ENCODE measurements around the gene SP7. TPM values are rescaled to one million over a fixed set of nuclear protein-coding genes. Genes with fewer than 3 reads are reported as not detected.
A peak's percentile ranks its signal among the peaks of the same experiment; 100 is the strongest.

The SP7 gene
- total RNA-seq, 1 donor from 2014 or later: 0.07 TPM

DNA sequence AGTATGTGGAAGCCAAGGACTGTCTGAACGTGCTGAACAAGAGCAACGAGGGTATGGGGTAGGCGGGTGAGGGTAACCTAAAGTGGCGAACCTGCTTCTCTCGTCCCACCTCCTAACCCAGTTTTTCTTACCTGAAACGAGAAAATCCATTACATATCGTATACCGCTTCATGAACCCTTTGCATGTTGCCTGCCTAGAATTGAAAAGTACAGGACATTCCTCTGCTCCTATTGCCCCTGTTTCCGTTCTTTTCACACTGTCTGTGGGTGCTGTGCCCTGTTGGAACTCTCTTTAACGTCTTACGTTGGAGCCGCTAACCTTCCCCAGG lies 40.3 kb downstream of the SP7 start:
- Mint-ChIP-seq H3K4me3 (peak overlapping the region; percentile 100), H3K4me1 (peaks cover 54% of the 10 kb centered on the region), H3K36me3 (ENCODE audit: low read depth) (peaks cover 26% of the 10 kb centered on the region), H3K27ac (ENCODE audit: unreplicated experiment) (peak overlapping the region; percentile 99), H3K27me3 (ENCODE audit: low read depth) (no peaks in the 10 kb centered on the region), H3K9me3 (no peaks in the 10 kb centered on the region)
- no peak for DNase-seq (ENCODE audit: low read depth, low spot score)
- TF ChIP-seq, protein P1, sequence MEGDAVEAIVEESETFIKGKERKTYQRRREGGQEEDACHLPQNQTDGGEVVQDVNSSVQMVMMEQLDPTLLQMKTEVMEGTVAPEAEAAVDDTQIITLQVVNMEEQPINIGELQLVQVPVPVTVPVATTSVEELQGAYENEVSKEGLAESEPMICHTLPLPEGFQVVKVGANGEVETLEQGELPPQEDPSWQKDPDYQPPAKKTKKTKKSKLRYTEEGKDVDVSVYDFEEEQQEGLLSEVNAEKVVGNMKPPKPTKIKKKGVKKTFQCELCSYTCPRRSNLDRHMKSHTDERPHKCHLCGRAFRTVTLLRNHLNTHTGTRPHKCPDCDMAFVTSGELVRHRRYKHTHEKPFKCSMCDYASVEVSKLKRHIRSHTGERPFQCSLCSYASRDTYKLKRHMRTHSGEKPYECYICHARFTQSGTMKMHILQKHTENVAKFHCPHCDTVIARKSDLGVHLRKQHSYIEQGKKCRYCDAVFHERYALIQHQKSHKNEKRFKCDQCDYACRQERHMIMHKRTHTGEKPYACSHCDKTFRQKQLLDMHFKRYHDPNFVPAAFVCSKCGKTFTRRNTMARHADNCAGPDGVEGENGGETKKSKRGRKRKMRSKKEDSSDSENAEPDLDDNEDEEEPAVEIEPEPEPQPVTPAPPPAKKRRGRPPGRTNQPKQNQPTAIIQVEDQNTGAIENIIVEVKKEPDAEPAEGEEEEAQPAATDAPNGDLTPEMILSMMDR (conservative IDR thresholded peaks at IDR 0.05): no peak

DNA sequence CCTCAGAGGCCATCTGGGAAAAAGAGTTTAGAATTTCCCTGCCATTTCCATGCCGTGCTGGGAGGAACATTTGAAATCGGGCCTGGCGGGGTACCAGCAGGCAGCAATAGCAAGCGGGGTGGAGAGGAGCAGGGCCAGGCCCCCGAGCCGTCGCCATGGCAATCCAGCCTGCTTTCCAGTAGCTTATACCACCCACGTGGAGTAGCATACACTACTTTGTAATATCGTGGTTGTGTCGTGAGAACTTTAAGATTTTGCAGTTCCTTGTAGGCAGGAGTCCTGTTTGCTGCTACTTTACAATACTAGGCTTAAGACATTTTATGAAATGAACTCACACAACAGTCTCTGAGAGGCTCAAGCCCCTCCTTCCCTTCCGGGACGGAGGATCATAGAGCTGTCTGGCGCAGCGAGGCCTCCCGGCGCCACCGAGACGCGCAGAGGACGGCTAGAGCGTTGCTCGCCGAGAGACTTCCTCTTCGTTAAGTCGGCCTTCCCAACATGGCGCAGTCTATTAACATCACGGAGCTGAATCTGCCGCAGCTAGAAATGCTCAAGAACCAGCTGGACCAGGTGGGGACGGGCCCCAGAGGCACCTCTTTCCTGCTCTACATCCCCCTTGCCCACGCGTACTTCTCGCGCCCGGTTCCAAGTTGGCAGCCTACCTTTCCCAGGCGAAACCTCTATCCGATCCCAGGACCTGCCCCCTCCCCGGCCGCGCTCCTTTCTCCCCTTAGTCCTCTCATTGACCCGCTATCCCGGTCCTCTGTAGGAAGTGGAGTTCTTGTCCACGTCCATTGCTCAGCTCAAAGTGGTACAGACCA lies 40.9 kb downstream of the SP7 start, which contains the start of gene PFDN5:
PFDN5 (plus strand) TSS at position 473 of the 821 bp plus-strand sequence; CDS start at position 499, 26 bp downstream.
- peaks cover 48% of the 10 kb centered on the region for H3K4me1 Mint-ChIP-seq

DNA sequence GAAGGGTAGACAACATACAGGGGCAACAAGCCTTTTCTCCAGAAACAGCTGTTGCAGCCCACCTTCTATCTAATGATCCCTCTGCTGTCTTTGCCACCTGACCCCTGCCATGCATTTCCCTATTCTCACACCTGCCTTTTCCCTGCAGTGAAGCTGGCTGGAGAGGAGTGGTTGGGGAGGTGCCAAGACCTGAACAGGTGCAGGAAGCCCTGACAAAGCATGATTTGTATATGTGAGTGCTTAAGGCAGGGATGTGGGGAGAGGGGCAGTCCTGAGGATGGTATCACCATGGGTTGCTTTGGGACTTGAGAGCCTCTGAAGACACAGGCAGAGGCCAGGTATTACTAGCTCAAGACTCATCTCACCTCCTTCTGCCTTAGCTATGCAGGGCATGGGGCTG lies 43.7 kb downstream of the SP7 start:
- TF ChIP-seq, protein P1 (conservative IDR thresholded peaks at IDR 0.05): no peak
- no peak overlapping the region for H3K27ac Mint-ChIP-seq (ENCODE audit: unreplicated experiment)
- peaks cover 23% of the 10 kb centered on the region for H3K36me3 Mint-ChIP-seq (ENCODE audit: low read depth)
- H3K9me3 Mint-ChIP-seq: no peaks in the 10 kb centered on the region
- H3K4me3 Mint-ChIP-seq: no peak overlapping the region
- H3K4me1 Mint-ChIP-seq: peaks cover 25% of the 10 kb centered on the region
- H3K27me3 Mint-ChIP-seq (ENCODE audit: low read depth): no peaks in the 10 kb centered on the region
- no peak for DNase-seq (ENCODE audit: low read depth, low spot score)

More for the DNA sequence above, 40.9 kb downstream of the SP7 start, which contains the start of gene PFDN5:
- no peaks in the 10 kb centered on the region for H3K9me3 Mint-ChIP-seq
- H3K27ac Mint-ChIP-seq (ENCODE audit: unreplicated experiment): peak within 1 kb of the TSS; percentile 99
- no peaks in the 10 kb centered on the region for H3K27me3 Mint-ChIP-seq (ENCODE audit: low read depth)
- TF ChIP-seq, protein P1 (conservative IDR thresholded peaks at IDR 0.05): no peak
- H3K36me3 Mint-ChIP-seq (ENCODE audit: low read depth): peaks cover 26% of the 10 kb centered on the region
- peak within 1 kb of the TSS; percentile 100 for H3K4me3 Mint-ChIP-seq
- peak; percentile 78 for DNase-seq (ENCODE audit: low read depth, low spot score)

DNA sequence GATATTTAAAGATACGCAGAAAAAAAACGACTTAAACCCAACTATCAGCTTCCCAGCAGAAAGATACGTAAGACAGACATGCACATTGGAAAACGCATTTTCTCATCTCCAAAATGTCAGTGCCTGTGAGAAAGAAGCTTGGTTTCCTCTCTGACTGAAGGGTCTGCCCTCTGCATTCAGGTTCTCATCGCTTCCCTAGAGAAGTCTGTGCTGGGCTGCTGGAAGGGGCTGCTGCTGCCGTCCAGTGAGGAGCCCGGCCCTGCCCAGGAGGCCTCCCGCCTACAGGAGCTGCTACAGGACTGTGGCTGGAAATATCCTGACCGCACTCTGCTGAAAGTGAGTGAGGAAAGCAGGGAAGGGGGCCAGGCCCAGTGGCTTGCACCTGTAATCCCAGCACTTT lies 45.5 kb downstream of the SP7 start:
- Mint-ChIP-seq H3K4me3 (no peak overlapping the region), H3K27me3 (ENCODE audit: low read depth) (no peaks in the 10 kb centered on the region), H3K36me3 (ENCODE audit: low read depth) (peaks cover 22% of the 10 kb centered on the region), H3K27ac (ENCODE audit: unreplicated experiment) (no peak overlapping the region), H3K9me3 (no peaks in the 10 kb centered on the region), H3K4me1 (peaks cover 10% of the 10 kb centered on the region)
- DNase-seq (ENCODE audit: low read depth, low spot score): no peak
- TF ChIP-seq, protein P1 (conservative IDR thresholded peaks at IDR 0.05): no peak

DNA sequence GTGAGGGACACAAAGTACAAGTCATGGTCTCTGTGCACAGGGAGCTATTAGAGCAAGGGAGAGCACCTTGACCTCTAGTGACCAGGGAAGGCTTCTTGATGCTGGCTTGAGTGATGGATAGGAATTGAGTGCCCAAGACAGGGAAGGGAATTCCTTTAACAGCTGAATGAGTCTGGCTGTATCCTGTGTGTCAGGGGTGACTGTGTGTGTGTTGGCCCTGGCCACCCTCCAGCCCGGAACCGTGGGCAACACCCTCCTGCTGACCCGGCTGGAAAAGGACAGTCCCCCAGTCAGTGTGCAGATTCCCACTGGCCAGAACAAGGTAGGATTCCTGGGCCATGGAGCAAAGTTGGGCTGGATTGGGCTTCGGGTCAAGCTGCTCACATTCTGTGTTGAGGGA lies 46.3 kb downstream of the SP7 start:
- Mint-ChIP-seq H3K36me3 (ENCODE audit: low read depth) (peaks cover 18% of the 10 kb centered on the region), H3K27ac (ENCODE audit: unreplicated experiment) (no peak overlapping the region), H3K27me3 (ENCODE audit: low read depth) (no peaks in the 10 kb centered on the region), H3K4me3 (no peak overlapping the region), H3K4me1 (peaks cover 2% of the 10 kb centered on the region), H3K9me3 (no peaks in the 10 kb centered on the region)
- DNase-seq (ENCODE audit: low read depth, low spot score): no peak
- TF ChIP-seq, protein P1 (conservative IDR thresholded peaks at IDR 0.05): no peak
